GM18520 (cell line): ENCODE data around the gene MAIP1.
"Not testable (repeated sequence)": the region's sequence is repeated elsewhere in the genome, so short reads cannot be mapped to it uniquely, and the experiment has no call there.

Source experiments
- ATAC-seq: cut with Tn5 transposase; IDR thresholded peaks from one replicate; pipeline ENCODE4 v1.9.1; 2021; ENCODE audit not compliant: unreplicated experiment

Gene MAIP1

GRCh38 chr2:199955339-199956061 is at the start of gene MAIP1, which contains the start of gene TYW5:
Gene MAIP1 (plus strand): TSS chr2:199955582. CDS start chr2:199955799, 217 bp downstream.
Gene TYW5 (minus strand): TSS chr2:199955491. CDS start chr2:199955470, 21 bp downstream.
- peak; percentile 62 for ATAC-seq

GRCh38 chr2:199907008-199907714 is 48.2 kb upstream of the MAIP1 start:
- ATAC-seq: no peak

GRCh38 chr2:199910338-199911051 is 44.9 kb upstream of the MAIP1 start:
- no peak for ATAC-seq

GRCh38 chr2:199911052-199911876 is 44.1 kb upstream of the MAIP1 start, which contains the start of gene C2orf69:
Gene C2orf69 (plus strand): TSS chr2:199911293. CDS start chr2:199911439, 146 bp downstream.
- peak; percentile 86 for ATAC-seq

- no peak for ATAC-seq
These were observed 43.6 kb upstream of the MAIP1 start for GRCh38 chr2:199911877-199912161.

DNA sequence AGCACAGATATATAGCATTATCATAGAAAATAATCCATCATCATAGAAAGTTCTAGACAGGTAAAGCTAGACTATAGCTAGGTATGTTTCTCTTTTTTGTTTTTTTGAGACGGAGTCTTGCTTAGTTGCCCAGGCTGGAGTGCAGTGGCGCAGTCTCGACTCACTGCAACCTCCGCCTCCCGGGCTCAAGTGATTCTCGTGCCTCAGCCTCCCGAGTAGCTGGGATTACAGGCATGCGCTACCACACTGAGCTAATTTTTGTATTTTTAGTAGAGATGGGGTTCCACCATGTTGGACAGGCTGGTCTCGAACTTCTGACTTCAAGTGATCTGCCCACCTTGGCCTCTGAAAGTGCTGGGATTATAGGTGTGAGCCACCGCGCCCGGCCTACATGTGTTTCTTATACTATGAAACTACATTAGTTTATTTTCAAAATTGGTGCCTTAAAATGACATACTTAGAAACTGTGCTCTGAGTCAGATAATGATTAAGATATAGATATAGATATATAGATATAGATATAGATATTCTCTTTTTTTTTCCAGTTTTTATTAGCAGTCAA is 42.7 kb upstream of the MAIP1 start:
- ATAC-seq: not testable (repeated sequence)

DNA sequence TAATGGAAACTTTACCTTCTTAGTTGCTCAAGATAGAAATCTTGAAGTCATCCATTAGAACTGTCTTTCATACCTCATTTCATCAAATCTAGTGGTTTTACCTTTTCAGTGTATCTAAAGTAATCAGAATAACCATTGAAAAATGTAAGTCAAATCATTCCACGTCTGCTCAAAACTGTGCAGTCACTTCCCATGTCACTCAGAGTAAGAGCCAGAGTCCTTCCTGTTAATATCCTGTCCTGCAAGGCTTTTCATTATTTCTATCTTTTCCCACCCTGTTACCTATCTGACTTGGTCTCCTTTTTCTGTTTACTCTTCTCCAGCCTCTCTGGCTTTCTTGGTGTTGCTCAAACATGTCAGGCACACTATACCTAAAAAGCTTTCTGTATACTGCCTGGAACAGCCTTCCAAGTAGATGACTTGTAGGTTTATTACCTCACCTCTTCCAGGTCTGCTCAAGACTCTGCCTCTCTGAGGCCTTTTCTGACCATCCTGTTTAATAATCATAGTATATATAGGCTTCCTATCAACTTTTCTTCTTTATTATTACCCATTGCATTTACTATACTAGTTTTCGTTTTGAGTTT is 40.9 kb upstream of the MAIP1 start:
- ATAC-seq: no peak

DNA sequence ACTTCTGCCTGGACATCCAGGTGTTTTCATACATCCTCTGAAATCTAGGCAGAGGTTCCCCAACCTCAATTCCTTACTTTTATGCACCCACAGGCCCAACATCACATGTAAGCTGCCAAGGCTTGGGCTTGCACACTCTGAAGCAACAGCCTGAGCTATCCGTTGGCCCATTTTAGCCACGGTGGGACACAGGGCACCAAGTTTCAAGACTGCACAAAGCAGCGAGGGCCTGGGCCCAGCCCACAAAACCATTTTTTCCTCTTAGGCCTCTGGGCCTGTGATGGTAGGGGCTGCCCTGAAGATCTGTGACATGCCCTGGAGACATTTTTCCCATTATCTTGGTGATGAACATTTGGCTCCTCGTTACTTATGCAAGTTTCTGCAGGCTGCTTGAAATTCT is 38.4 kb upstream of the MAIP1 start:
- ATAC-seq: no peak

- ATAC-seq: no peak
These were observed 32.5 kb upstream of the MAIP1 start for GRCh38 chr2:199922856-199923255.

DNA sequence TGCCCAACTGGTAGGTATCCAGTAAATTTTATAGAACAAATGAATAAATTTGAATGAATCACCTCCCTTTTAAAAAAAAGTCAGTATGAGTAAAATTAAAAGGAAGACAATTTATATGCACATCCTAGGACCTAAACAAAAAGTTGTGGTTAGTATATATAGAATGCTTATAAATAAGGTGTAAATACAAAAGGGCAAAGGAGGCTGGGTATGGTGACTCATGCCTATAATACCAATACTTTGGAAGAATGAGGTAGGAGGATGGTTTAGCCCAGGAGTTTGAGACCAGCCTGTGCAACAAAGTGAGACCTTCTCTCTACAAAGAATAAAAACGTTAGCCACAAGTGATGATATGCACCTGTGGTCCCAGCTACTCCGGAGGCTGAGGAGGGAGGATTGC is 31.5 kb upstream of the MAIP1 start:
- no peak for ATAC-seq

- ATAC-seq: no peak
These were observed 28.6 kb upstream of the MAIP1 start for GRCh38 chr2:199926806-199927205.

DNA sequence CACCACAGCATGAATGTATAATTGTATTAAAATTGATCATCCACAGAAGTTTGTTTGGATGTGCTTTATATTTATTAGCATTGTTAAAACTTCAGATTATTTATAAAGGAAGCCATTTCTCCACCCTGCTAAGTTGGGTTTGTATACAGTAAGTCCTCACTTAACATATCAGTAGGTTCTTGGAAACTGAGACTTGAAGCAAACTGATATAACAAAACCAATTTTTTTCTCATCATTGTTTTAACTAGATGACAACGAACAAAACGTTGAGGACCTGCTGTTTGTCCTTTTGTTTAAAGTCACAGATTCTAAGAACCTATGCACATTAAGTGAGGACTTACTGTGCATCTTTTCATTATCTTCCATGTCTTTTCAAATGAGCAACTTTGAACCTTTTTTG is 27.2 kb upstream of the MAIP1 start:
- ATAC-seq: no peak

GRCh38 chr2:199928626-199929025 is 26.8 kb upstream of the MAIP1 start:
- no peak for ATAC-seq

GRCh38 chr2:199929262-199929661 is 26.1 kb upstream of the MAIP1 start:
- no peak for ATAC-seq

DNA sequence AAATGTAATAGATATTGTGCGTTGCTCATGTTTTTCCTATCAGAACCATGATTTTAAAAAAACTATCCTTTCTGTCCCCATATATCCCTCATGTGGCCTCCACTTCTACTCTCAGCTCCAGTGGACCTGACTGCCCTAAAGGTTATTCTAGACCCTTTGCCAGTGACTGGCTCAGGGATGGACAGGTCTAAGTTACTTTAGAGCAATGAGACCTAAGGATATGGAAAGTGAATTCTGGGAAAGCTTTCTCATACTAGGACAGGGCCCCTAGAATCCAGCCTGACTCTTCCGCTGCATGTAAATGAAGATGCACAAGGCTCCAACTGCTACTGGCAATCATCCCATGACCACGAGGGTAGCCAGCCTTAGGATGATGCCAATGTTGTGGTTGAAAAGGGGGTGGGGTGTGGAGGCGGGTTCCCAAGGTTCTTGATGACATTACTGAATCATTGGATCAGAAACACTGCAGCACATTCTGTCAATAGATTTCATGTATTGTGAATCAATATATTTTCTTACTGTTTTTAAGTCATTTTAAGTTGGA is 23.0 kb upstream of the MAIP1 start:
- ATAC-seq: no peak

- ATAC-seq: no peak
These were observed 21.9 kb upstream of the MAIP1 start for GRCh38 chr2:199933466-199933865.

DNA sequence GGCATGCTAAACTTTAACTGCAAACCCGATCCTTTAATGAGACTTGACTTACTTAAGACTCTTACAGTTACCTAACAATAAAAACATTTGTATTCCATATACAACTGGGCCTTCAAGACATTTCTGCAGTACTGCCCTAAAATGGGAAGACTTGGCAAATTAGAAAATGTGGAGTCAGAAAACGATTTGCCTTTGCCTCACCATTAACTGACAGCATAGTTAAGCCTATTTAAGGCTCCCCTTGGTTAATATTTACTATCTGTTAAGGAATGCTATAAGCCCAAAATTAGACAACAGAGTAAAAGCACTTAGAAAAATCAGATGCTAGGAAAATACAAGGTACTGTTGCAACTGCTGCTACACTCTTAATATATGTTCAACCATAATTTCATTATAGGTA is 18.8 kb upstream of the MAIP1 start:
- no peak for ATAC-seq

DNA sequence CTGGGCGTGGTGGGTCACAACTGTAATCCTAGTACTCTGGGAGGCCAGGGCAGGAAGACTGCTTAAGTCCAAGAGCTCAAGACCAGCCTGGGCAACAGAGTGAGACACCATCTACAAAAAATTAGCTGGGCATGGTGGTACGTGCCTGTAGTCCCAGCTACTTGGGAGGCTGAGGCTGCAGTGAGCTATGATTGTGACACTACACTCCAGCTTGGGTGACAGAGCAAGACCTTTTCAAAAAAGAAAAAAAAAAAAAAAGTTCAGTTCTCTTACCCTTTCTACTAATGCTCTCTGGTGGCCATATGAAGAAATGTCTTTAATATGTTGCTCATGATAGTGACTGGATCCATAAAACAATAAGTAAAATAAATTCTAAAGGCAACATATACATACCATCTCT is 15.0 kb upstream of the MAIP1 start:
- ATAC-seq: no peak

GRCh38 chr2:199943373-199943772 is 12.0 kb upstream of the MAIP1 start:
- ATAC-seq: no peak

- no peak for ATAC-seq
These were observed 9.2 kb upstream of the MAIP1 start for GRCh38 chr2:199946196-199946595.
